Measurements from ENCODE around the gene TSPAN33. TPM values are rescaled to one million over a fixed set of nuclear protein-coding genes. Genes with fewer than 3 reads are reported as not detected.

TSPAN33 gene
- total RNA-seq, 1 experiment from 2014 or later, result 1.7 TPM

DNA sequence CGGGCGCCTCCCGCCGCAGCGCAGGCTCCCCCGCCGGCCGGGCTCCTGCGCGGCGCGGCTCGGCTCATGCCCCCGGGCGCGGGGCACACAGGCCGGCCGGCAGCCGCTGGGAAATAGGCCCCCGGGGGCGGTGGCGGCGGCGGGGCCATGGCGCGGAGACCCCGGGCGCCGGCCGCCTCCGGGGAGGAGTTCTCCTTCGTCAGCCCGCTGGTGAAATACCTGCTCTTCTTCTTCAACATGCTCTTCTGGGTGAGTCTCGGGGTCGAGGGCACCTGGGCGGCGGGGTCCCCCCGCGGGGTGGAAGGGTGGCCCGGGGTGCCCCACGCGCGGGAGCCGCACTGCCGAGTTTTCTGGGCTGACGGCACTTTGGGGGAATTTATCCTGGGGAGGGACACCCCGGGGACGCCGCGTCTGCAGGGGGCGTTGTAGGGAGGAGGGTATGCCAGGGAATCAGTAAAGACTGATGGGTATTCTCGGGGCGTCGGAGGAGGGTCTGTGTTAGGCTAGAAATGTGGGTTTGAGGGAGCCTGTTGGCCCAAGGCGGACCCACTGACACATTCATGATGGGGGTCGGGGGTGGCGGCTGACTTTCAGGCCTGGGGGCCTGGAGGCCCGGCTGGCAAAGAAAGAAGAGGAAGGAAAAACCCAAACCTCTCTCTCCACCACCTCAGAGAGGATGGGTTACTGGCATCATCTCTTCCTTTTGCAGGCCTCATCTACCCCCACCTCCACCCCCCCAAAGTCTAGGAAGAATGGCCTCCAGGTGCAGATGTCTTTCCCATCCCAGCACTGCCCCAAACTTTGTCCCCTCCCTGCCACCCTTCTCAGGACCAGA is 544 bp downstream of the TSPAN33 start:
- Mint-ChIP-seq H3K27ac (ENCODE audit: low read depth, unreplicated experiment) (no peak overlapping the region), H3K36me3 (ENCODE audit: insufficient read depth, unreplicated experiment) (no peaks in the 10 kb centered on the region), H3K4me1 (ENCODE audit: insufficient read depth, unreplicated experiment) (peaks cover 7% of the 10 kb centered on the region), H3K9me3 (ENCODE audit: unreplicated experiment) (no peaks in the 10 kb centered on the region), H3K27me3 (ENCODE audit: insufficient read depth, unreplicated experiment) (peaks cover 76% of the 10 kb centered on the region), H3K4me3 (ENCODE audit: unreplicated experiment) (peak overlapping the region; percentile 68)
- intact Hi-C loops (cut with micrococcal nuclease), result no loop called here
- no peak for DNase-seq (ENCODE audit: unreplicated experiment)
- POLR2A ChIA-PET, result interaction anchor here (0.6 kb wide), 1 partner anchor 277 kb away, joined by 3 read pairs; no protein-coding TSS in a partner anchor
- no TSS peak for BruUV-seq (replicated peaks)
- TF ChIP-seq, protein P1, sequence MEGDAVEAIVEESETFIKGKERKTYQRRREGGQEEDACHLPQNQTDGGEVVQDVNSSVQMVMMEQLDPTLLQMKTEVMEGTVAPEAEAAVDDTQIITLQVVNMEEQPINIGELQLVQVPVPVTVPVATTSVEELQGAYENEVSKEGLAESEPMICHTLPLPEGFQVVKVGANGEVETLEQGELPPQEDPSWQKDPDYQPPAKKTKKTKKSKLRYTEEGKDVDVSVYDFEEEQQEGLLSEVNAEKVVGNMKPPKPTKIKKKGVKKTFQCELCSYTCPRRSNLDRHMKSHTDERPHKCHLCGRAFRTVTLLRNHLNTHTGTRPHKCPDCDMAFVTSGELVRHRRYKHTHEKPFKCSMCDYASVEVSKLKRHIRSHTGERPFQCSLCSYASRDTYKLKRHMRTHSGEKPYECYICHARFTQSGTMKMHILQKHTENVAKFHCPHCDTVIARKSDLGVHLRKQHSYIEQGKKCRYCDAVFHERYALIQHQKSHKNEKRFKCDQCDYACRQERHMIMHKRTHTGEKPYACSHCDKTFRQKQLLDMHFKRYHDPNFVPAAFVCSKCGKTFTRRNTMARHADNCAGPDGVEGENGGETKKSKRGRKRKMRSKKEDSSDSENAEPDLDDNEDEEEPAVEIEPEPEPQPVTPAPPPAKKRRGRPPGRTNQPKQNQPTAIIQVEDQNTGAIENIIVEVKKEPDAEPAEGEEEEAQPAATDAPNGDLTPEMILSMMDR (IDR thresholded peaks at IDR 0.05; ENCODE audit: unreplicated experiment), result peak; percentile 17
- CTCF ChIA-PET, result interaction anchor here (0.6 to 3.7 kb wide), 5 partner anchors 17 to 53 kb away, joined by 3 to 23 read pairs (median 5); no protein-coding TSS in a partner anchor

DNA sequence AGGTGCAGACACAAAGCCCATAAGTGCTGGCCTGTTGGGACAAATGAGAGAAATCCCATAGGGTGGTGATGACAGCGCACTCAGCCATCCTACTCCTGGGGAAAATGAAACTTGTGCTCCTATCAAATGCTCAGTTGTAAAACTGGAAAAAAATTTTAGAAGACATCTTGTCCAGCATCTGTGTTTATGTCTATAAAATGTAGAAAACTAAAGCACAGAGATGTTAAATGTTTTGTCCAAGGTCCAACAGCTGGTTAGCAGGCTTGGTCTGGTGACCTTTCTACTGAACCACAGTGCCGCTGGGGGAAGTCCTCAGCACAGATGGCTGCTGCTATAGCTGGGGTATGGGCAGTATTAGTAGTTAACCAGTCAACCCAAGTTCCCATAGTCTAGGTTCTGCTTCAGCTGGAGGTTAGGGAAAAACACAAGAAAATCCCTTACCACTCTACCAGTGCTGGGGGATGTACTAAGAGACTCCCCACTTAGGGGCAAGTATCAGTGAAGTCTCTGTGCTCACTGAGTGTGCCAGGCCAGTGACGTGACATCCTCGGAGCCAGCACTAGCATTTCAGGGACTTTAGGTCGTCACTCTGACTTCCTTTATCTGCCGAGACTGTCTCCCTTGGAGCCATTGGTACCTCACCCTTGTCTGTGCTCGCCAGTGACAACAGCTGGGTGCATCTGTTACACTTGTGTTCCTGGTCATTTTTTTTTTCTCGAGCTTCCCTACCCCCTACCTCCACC is 1.9 kb downstream of the TSPAN33 start:
- intact Hi-C loops (cut with micrococcal nuclease), result no loop called here
- TF ChIP-seq, protein P1 (IDR thresholded peaks at IDR 0.05; ENCODE audit: unreplicated experiment), result no peak
- Mint-ChIP-seq H3K27ac (ENCODE audit: low read depth, unreplicated experiment) (no peak overlapping the region), H3K27me3 (ENCODE audit: insufficient read depth, unreplicated experiment) (peaks cover 73% of the 10 kb centered on the region), H3K36me3 (ENCODE audit: insufficient read depth, unreplicated experiment) (no peaks in the 10 kb centered on the region), H3K4me3 (ENCODE audit: unreplicated experiment) (no peak overlapping the region), H3K9me3 (ENCODE audit: unreplicated experiment) (no peaks in the 10 kb centered on the region), H3K4me1 (ENCODE audit: insufficient read depth, unreplicated experiment) (peaks cover 7% of the 10 kb centered on the region)
- BruUV-seq (replicated peaks), result no TSS peak
- DNase-seq (ENCODE audit: unreplicated experiment), result no peak
- POLR2A ChIA-PET, result interaction anchor here (0.6 kb wide), 3 partner anchors 9 to 795 kb away, joined by 3 to 4 read pairs (median 3); no protein-coding TSS in a partner anchor
- CTCF ChIA-PET, result interaction anchor here (3.7 kb wide), 1 partner anchor 17 kb away, joined by 23 read pairs; no protein-coding TSS in a partner anchor

DNA sequence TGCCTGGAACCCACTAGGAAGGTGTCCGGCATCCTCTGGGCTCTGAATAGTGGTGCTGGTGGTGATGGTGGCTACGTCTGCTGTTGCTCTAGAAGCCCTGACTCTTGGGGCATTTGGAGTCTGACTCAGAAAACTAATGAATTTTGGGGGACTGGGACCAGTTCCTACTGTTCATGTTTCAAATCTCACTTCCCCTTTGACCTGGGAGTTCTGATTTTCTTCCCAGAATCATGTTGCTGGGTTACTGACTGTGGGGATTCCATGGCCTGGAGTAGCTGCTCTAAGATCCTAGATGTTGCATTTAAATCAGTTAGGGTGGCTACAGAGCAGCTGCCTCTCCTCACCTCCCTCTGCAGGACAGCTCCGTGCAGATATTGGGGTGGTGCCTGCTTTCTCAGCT is 3.2 kb downstream of the TSPAN33 start:
- Mint-ChIP-seq H3K36me3 (ENCODE audit: insufficient read depth, unreplicated experiment) (no peaks in the 10 kb centered on the region), H3K4me1 (ENCODE audit: insufficient read depth, unreplicated experiment) (peaks cover 7% of the 10 kb centered on the region), H3K4me3 (ENCODE audit: unreplicated experiment) (no peak overlapping the region), H3K9me3 (ENCODE audit: unreplicated experiment) (no peaks in the 10 kb centered on the region), H3K27me3 (ENCODE audit: insufficient read depth, unreplicated experiment) (peaks cover 59% of the 10 kb centered on the region), H3K27ac (ENCODE audit: low read depth, unreplicated experiment) (no peak overlapping the region)
- POLR2A ChIA-PET, result interaction anchor here (0.7 kb wide), 1 partner anchor 142 kb away, joined by 3 read pairs; no protein-coding TSS in a partner anchor
- CTCF ChIA-PET, result interaction anchor here (3.7 kb wide), 1 partner anchor 15 kb away, joined by 23 read pairs; no protein-coding TSS in a partner anchor
- TF ChIP-seq, protein P1 (IDR thresholded peaks at IDR 0.05; ENCODE audit: unreplicated experiment), result no peak
- no TSS peak for BruUV-seq (replicated peaks)
- intact Hi-C loops (cut with micrococcal nuclease), result no loop called here
- DNase-seq (ENCODE audit: unreplicated experiment), result no peak

DNA sequence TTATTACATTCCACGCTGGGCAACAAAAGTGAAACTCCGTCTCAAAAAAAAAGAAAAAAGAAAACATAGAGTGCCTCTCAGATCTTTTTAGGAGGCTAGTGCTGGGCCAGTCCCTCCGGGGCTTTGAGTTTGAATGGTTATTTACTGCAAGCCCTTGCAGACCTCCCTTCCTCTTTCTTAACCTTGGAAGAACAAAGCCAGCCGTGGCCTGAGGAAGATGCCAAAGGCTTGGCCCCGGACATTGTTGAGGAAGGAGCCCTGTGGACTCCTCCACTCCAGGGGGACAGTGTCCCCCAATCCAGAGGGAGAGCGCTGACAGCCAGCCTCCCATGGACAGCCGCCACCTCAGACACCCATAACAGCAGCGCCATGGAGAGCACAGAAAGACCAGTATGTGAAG is 5.0 kb downstream of the TSPAN33 start:
- intact Hi-C loops (cut with micrococcal nuclease), result no loop called here
- no peaks in the 10 kb centered on the region for H3K9me3 Mint-ChIP-seq (ENCODE audit: unreplicated experiment)

More for the DNA sequence above, 5.0 kb downstream of the TSPAN33 start:
- CTCF ChIA-PET, result interaction anchor here (0.6 to 2.1 kb wide), 4 partner anchors 10 to 60 kb away, joined by 4 to 7 read pairs (median 5); no protein-coding TSS in a partner anchor
- no TSS peak for BruUV-seq (replicated peaks)
- TF ChIP-seq, protein P1 (IDR thresholded peaks at IDR 0.05; ENCODE audit: unreplicated experiment), result no peak
- POLR2A ChIA-PET, result no interaction called here
- no peaks in the 10 kb centered on the region for H3K4me1 Mint-ChIP-seq (ENCODE audit: insufficient read depth, unreplicated experiment)
- peaks cover 45% of the 10 kb centered on the region for H3K27me3 Mint-ChIP-seq (ENCODE audit: insufficient read depth, unreplicated experiment)
- H3K27ac Mint-ChIP-seq (ENCODE audit: low read depth, unreplicated experiment), result no peak overlapping the region
- no peak overlapping the region for H3K4me3 Mint-ChIP-seq (ENCODE audit: unreplicated experiment)
- no peak for DNase-seq (ENCODE audit: unreplicated experiment)
- H3K36me3 Mint-ChIP-seq (ENCODE audit: insufficient read depth, unreplicated experiment), result no peaks in the 10 kb centered on the region

Measured in MCF 10A (cell line).